ENCODE data around the gene DOLPP1.
"Not testable (repeated sequence)": the region's sequence is repeated elsewhere in the genome, so short reads cannot be mapped to it uniquely, and the experiment has no call there.

The DOLPP1 gene

GRCh38 chr9:129080601-129081387 lies at the start of gene DOLPP1:
Gene DOLPP1, plus strand, starts transcription at chr9:129081111. Its CDS starts 21 bp downstream, at chr9:129081132.
- ChIA-PET POLR2A (interaction anchor here (0.6 to 1.0 kb wide), 3 partner anchors 11 to 852 kb away, joined by 3 to 5 read pairs (median 3); no protein-coding TSS in a partner anchor), CTCF (interaction anchor here (0.8 to 1.3 kb wide), 5 partner anchors 14 to 74 kb away, joined by 3 to 6 read pairs (median 4); partner anchors contain the start of gene SH3GLB2)
- peak; percentile 93 for DNase-seq (ENCODE audit: low read depth, low spot score)
- TF ChIP-seq CTCF (IDR thresholded peaks at IDR 0.05; ENCODE audit: insufficient read depth, low read length, missing control alignments), result no peak
- peak within 1 kb of the TSS; percentile 89 for H3K4me3 ChIP-seq (ENCODE audit: low read depth, low read length)

GRCh38 chr9:129031514-129031913 lies 49.4 kb upstream of the DOLPP1 start:
- ChIA-PET CTCF (interaction anchor here (2.6 kb wide), 1 partner anchor 25 kb away, joined by 6 read pairs; no protein-coding TSS in a partner anchor), POLR2A (no interaction called here)
- no peak for TF ChIP-seq CTCF (IDR thresholded peaks at IDR 0.05; ENCODE audit: insufficient read depth, low read length, missing control alignments)

GRCh38 chr9:129032541-129033159 lies 48.3 kb upstream of the DOLPP1 start:
- no peak for DNase-seq (ENCODE audit: low read depth, low spot score)
- ChIA-PET POLR2A (no interaction called here), CTCF (interaction anchor here (1.2 to 2.6 kb wide), 3 partner anchors 9 to 26 kb away, joined by 3 to 6 read pairs (median 4); no protein-coding TSS in a partner anchor)
- no peak for TF ChIP-seq CTCF (IDR thresholded peaks at IDR 0.05; ENCODE audit: insufficient read depth, low read length, missing control alignments)
- no peak overlapping the region for H3K4me3 ChIP-seq (ENCODE audit: low read depth, low read length)

More at GRCh38 chr9:129031514-129031913, 49.4 kb upstream of the DOLPP1 start:
- H3K4me3 ChIP-seq (ENCODE audit: low read depth, low read length), result no peak overlapping the region
- no peak for DNase-seq (ENCODE audit: low read depth, low spot score)

GRCh38 chr9:129033216-129033615 lies 47.7 kb upstream of the DOLPP1 start:
- POLR2A ChIA-PET, result no interaction called here
- CTCF ChIA-PET, result interaction anchor here (1.2 to 2.6 kb wide), 3 partner anchors 9 to 26 kb away, joined by 3 to 6 read pairs (median 4); no protein-coding TSS in a partner anchor
- no peak for TF ChIP-seq CTCF (IDR thresholded peaks at IDR 0.05; ENCODE audit: insufficient read depth, low read length, missing control alignments)
- H3K4me3 ChIP-seq (ENCODE audit: low read depth, low read length), result no peak overlapping the region
- DNase-seq (ENCODE audit: low read depth, low spot score), result no peak

GRCh38 chr9:129035838-129036237 lies 45.1 kb upstream of the DOLPP1 start:
- not testable (repeated sequence) for DNase-seq (ENCODE audit: low read depth, low spot score)
- ChIA-PET POLR2A (interaction anchor here (0.8 to 1.3 kb wide), 2 partner anchors 14 to 206 kb away, joined by 3 to 4 read pairs; partner anchors contain the start of gene SPOUT1), CTCF (interaction anchor here (1.2 kb wide), 1 partner anchor 12 kb away, joined by 4 read pairs; no protein-coding TSS in a partner anchor)

GRCh38 chr9:129036241-129036922 lies 44.5 kb upstream of the DOLPP1 start, which contains the start of gene MIGA2:
Gene MIGA2, plus strand, starts transcription at chr9:129036626. Its CDS starts 3,969 bp downstream, at chr9:129040595.
- DNase-seq (ENCODE audit: low read depth, low spot score), result peak; percentile 92
- CTCF ChIA-PET, result interaction anchor here (1.2 kb wide), 1 partner anchor 12 kb away, joined by 4 read pairs; no protein-coding TSS in a partner anchor

More at GRCh38 chr9:129035838-129036237, 45.1 kb upstream of the DOLPP1 start:
- H3K4me3 ChIP-seq (ENCODE audit: low read depth, low read length), result peak overlapping the region; percentile 52

More at GRCh38 chr9:129036241-129036922, 44.5 kb upstream of the DOLPP1 start, which contains the start of gene MIGA2:
- H3K4me3 ChIP-seq (ENCODE audit: low read depth, low read length), result peak within 1 kb of the TSS; percentile 97
- POLR2A ChIA-PET, result interaction anchor here (0.8 to 1.3 kb wide), 2 partner anchors 13 to 207 kb away, joined by 3 to 4 read pairs; partner anchors contain the start of gene SPOUT1
- TF ChIP-seq CTCF (IDR thresholded peaks at IDR 0.05; ENCODE audit: insufficient read depth, low read length, missing control alignments), result no peak

All from AG04449 (cell line).